ENCODE measurements around the gene CDH23. TPM values are rescaled to one million over a fixed set of nuclear protein-coding genes. Genes with fewer than 3 reads are reported as not detected.

The CDH23 gene
- total and polyA plus RNA-seq, 7 donors: 1.00 to 3.8 (median 1.9) TPM

- TF ChIP-seq, protein P1, sequence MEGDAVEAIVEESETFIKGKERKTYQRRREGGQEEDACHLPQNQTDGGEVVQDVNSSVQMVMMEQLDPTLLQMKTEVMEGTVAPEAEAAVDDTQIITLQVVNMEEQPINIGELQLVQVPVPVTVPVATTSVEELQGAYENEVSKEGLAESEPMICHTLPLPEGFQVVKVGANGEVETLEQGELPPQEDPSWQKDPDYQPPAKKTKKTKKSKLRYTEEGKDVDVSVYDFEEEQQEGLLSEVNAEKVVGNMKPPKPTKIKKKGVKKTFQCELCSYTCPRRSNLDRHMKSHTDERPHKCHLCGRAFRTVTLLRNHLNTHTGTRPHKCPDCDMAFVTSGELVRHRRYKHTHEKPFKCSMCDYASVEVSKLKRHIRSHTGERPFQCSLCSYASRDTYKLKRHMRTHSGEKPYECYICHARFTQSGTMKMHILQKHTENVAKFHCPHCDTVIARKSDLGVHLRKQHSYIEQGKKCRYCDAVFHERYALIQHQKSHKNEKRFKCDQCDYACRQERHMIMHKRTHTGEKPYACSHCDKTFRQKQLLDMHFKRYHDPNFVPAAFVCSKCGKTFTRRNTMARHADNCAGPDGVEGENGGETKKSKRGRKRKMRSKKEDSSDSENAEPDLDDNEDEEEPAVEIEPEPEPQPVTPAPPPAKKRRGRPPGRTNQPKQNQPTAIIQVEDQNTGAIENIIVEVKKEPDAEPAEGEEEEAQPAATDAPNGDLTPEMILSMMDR (IDR thresholded peaks at IDR 0.05): no peak
- DNase-seq (no peak), ATAC-seq (no peak)
- Histone ChIP-seq H3K27ac (no peak overlapping the region), H3K27me3 (ENCODE audit: insufficient read depth in 3 of 3, low read length in 2 of 3) (no peaks in the 10 kb centered on the region), H3K4me3 (no peak overlapping the region), H3K4me1 (peaks cover 17% of the 10 kb centered on the region), H3K9me3 (no peaks in the 10 kb centered on the region), H3K36me3 (ENCODE audit: insufficient read depth in 1 of 2, low read depth in 1 of 2) (no peaks in the 10 kb centered on the region)
- intact Hi-C loops (cut with DNase I): no loop called here
- 78 to 86% (median 79%) methylated on average over 6 of the region's 6 CpGs for WGBS, 3 donors
These were observed 327.8 kb downstream of the CDH23 start for GRCh38 chr10:71724539-71724938.

- H3K36me3 ChIP-seq (ENCODE audit: insufficient read depth in 1 of 2, low read depth in 1 of 2): no peaks in the 10 kb centered on the region
- no peak overlapping the region for H3K27ac ChIP-seq
- H3K4me1 ChIP-seq: peaks cover 17% of the 10 kb centered on the region
- no peaks in the 10 kb centered on the region for H3K9me3 ChIP-seq
- ATAC-seq (no peak), DNase-seq (no peak)
- WGBS, 3 donors: 95 to 98% (median 95%) methylated on average over 14 of the region's 14 CpGs
- TF ChIP-seq, protein P1 (IDR thresholded peaks at IDR 0.05): no peak
- H3K27me3 ChIP-seq (ENCODE audit: insufficient read depth in 3 of 3, low read length in 2 of 3): no peaks in the 10 kb centered on the region
- intact Hi-C loops (cut with DNase I): no loop called here
- no peak overlapping the region for H3K4me3 ChIP-seq
These were observed 328.5 kb downstream of the CDH23 start for GRCh38 chr10:71725249-71725648.

DNA sequence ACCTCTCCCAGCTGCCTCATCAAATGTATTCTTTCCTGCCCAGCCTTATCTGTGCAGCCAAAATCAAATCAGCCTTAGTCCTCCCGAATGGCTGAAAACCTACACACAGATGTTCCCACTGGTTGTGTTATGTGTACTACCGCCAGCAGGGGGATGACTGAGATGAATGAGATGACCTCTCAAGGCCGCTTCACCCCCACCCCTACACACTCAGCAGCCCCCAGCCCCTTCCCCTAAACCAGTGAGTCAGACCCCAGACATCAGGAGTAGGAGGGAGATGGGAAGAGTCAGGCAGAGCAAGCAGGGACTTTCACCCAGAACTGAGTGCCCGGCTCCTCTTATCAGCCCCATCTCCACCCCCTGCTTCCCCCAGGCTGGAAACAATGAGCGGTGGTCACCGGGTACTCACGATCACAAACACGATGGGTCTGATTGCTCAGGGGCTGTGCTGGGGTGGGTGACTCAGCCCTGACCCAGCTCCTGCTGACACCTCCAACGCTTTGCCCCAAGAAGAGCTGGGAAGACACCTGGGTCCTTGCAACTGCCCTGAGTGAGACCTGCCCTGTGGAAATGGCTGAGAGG, 329.4 kb downstream of the CDH23 start:
- intact Hi-C loops (cut with DNase I): no loop called here

DNA sequence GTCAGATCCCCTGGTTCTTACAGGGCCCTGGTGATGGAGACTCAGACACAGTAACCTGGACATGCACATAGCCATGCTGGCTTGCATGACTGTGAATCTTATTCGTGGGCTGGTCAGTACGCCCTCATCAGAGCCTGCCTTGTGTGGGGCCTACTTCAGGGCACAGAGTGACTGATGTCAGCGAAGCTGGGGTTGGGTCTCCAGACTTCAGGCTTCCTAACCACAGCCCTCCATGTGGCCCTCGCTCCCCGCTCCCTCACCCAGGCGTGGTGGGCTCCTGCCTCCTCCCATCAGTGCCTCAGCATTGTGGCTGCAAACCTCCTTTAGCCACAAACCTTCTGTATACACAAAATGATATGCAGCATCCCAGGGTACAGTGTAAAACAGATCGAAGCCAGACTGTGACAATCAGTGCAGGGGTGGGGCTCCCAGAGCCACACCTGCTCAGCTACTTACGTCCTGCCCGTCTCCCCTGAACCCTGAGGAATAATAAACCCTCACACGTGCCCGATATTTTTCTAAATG, 329.9 kb downstream of the CDH23 start:
- 81 to 87% (median 85%) methylated on average over 11 of the region's 11 CpGs for WGBS, 3 donors
- H3K27me3 ChIP-seq (ENCODE audit: insufficient read depth in 3 of 3, low read length in 2 of 3): no peaks in the 10 kb centered on the region
- no peak for DNase-seq
- intact Hi-C loops (cut with DNase I): no loop called here
- no peak for ATAC-seq
- no peak overlapping the region for H3K27ac ChIP-seq
- H3K4me3 ChIP-seq: no peak overlapping the region
- no peaks in the 10 kb centered on the region for H3K9me3 ChIP-seq
- peaks cover 17% of the 10 kb centered on the region for H3K4me1 ChIP-seq
- TF ChIP-seq, protein P1 (IDR thresholded peaks at IDR 0.05): no peak
- no peaks in the 10 kb centered on the region for H3K36me3 ChIP-seq (ENCODE audit: insufficient read depth in 1 of 2, low read depth in 1 of 2)

More for the DNA sequence above, 329.4 kb downstream of the CDH23 start:
- Histone ChIP-seq H3K4me1 (peaks cover 17% of the 10 kb centered on the region), H3K27ac (no peak overlapping the region), H3K9me3 (no peaks in the 10 kb centered on the region), H3K4me3 (no peak overlapping the region), H3K36me3 (ENCODE audit: insufficient read depth in 1 of 2, low read depth in 1 of 2) (no peaks in the 10 kb centered on the region), H3K27me3 (ENCODE audit: insufficient read depth in 3 of 3, low read length in 2 of 3) (no peaks in the 10 kb centered on the region)
- WGBS, 3 donors: 61 to 75% (median 64%) methylated on average over 9 of the region's 9 CpGs
- TF ChIP-seq, protein P1 (IDR thresholded peaks at IDR 0.05): no peak
- DNase-seq (no peak), ATAC-seq (no peak)

Measured in psoas muscle (tissue), 8 donors.